Measurements from ENCODE around the gene SLC38A4.
"Not testable (repeated sequence)": the region's sequence is repeated elsewhere in the genome, so short reads cannot be mapped to it uniquely, and the experiment has no call there.

SLC38A4 gene

GRCh38 chr12:46857486-46857885 lies 31.7 kb upstream of the SLC38A4 start:
- in situ Hi-C loops (cut with MboI; ENCODE audit: low pct_unique_long_range_greater_than_20kb, low sequenced_read_pairs, unreplicated experiment), result no loop called here
- no peak for TF ChIP-seq CTCF (IDR thresholded peaks at IDR 0.05; ENCODE audit: extremely low read depth, insufficient read depth, missing control alignments)

GRCh38 chr12:46855760-46856159 lies 30.0 kb upstream of the SLC38A4 start:
- in situ Hi-C loops (cut with MboI; ENCODE audit: low pct_unique_long_range_greater_than_20kb, low sequenced_read_pairs, unreplicated experiment), result no loop called here
- DNase-seq (ENCODE audit: low spot score), result no peak
- TF ChIP-seq CTCF (IDR thresholded peaks at IDR 0.05; ENCODE audit: extremely low read depth, insufficient read depth, missing control alignments), result no peak

More at GRCh38 chr12:46857486-46857885, 31.7 kb upstream of the SLC38A4 start:
- no peak for DNase-seq (ENCODE audit: low spot score)

- DNase-seq (ENCODE audit: low spot score); in situ Hi-C loops (cut with MboI; ENCODE audit: low pct_unique_long_range_greater_than_20kb, low sequenced_read_pairs, unreplicated experiment): not testable (repeated sequence)
Observed at GRCh38 chr12:46854188-46854587, 28.4 kb upstream of the SLC38A4 start.

GRCh38 chr12:46848792-46849191 lies 23.0 kb upstream of the SLC38A4 start:
- DNase-seq (ENCODE audit: low spot score); in situ Hi-C loops (cut with MboI; ENCODE audit: low pct_unique_long_range_greater_than_20kb, low sequenced_read_pairs, unreplicated experiment): not testable (repeated sequence)

- in situ Hi-C loops (cut with MboI; ENCODE audit: low pct_unique_long_range_greater_than_20kb, low sequenced_read_pairs, unreplicated experiment), result no loop called here
- no peak for TF ChIP-seq CTCF (IDR thresholded peaks at IDR 0.05; ENCODE audit: extremely low read depth, insufficient read depth, missing control alignments)
- DNase-seq (ENCODE audit: low spot score), result no peak
Observed at GRCh38 chr12:46847001-46847400, 21.2 kb upstream of the SLC38A4 start.

GRCh38 chr12:46843811-46844210 lies 18.0 kb upstream of the SLC38A4 start:
- no peak for TF ChIP-seq CTCF (IDR thresholded peaks at IDR 0.05; ENCODE audit: extremely low read depth, insufficient read depth, missing control alignments)
- in situ Hi-C loops (cut with MboI; ENCODE audit: low pct_unique_long_range_greater_than_20kb, low sequenced_read_pairs, unreplicated experiment), result no loop called here
- DNase-seq (ENCODE audit: low spot score), result no peak

GRCh38 chr12:46841891-46842290 lies 16.1 kb upstream of the SLC38A4 start:
- DNase-seq (ENCODE audit: low spot score), result no peak
- TF ChIP-seq CTCF (IDR thresholded peaks at IDR 0.05; ENCODE audit: extremely low read depth, insufficient read depth, missing control alignments), result no peak
- in situ Hi-C loops (cut with MboI; ENCODE audit: low pct_unique_long_range_greater_than_20kb, low sequenced_read_pairs, unreplicated experiment), result no loop called here

GRCh38 chr12:46839964-46840363 lies 14.2 kb upstream of the SLC38A4 start:
- DNase-seq (ENCODE audit: low spot score), result no peak
- TF ChIP-seq CTCF (IDR thresholded peaks at IDR 0.05; ENCODE audit: extremely low read depth, insufficient read depth, missing control alignments), result no peak
- in situ Hi-C loops (cut with MboI; ENCODE audit: low pct_unique_long_range_greater_than_20kb, low sequenced_read_pairs, unreplicated experiment), result no loop called here
